Fibroblast of lung (primary cell): ENCODE data around the gene GJB4. TPM values are rescaled to one million over a fixed set of nuclear protein-coding genes. Genes with fewer than 3 reads are reported as not detected.

Experiments used
- DNase-seq, 2 donors: peaks; one replicate each; pipeline versions ENCODE4 v3.0.0 to v3.0.0-alpha.2; 2010; ENCODE audit warnings: low read depth in 2 of 2
- H2AFZ ChIP-seq: 2 replicates; pipeline ENCODE4 v1.5.1; 2012; ENCODE audit warnings: low read length, control low read depth, inconsistent platforms
- H3K27ac ChIP-seq: 2 replicates; pipeline ENCODE4 v1.5.1; 2011; ENCODE audit warnings: low read length, control low read depth; ENCODE audit not compliant: insufficient read depth
- H3K27me3 ChIP-seq: 2 replicates; pipeline ENCODE4 v1.5.1; 2011; ENCODE audit warnings: mild to moderate bottlenecking, low read length; ENCODE audit not compliant: control insufficient read depth, insufficient read depth
- H3K36me3 ChIP-seq: 2 replicates; pipeline ENCODE4 v1.5.1; 2011; ENCODE audit warnings: low read length; ENCODE audit not compliant: control insufficient read depth, insufficient read depth
- H3K4me1 ChIP-seq: 2 replicates; pipeline ENCODE4 v1.5.1; 2011; ENCODE audit warnings: low read length; ENCODE audit not compliant: control insufficient read depth, insufficient read depth; ENCODE audit errors: extremely low read depth
- H3K4me2 ChIP-seq: 2 replicates; pipeline ENCODE4 v1.5.1; 2011; ENCODE audit warnings: low read length, control low read depth; ENCODE audit not compliant: insufficient read depth; ENCODE audit errors: extremely low read depth
- H3K4me3 ChIP-seq, 4 experiments: fragments of 200-600 bp in 1 of 4; sonication (generic) in 1 of 4; replicated peaks in 1 of 4; 2 replicates each; pipeline ENCODE4 v1.5.1; 2011 to 2016; ENCODE audit warnings: low read length in 4 of 4, low read depth in 3 of 4, mild to moderate bottlenecking in 3 of 4, control low read depth in 2 of 4, inconsistent platforms in 1 of 4, mixed read lengths in 1 of 4; ENCODE audit not compliant: insufficient read depth in 1 of 4; ENCODE audit errors: control extremely low read depth in 1 of 4
- H3K79me2 ChIP-seq: 2 replicates; pipeline ENCODE4 v1.5.1; 2012; ENCODE audit warnings: mild to moderate bottlenecking, low read length, inconsistent platforms; ENCODE audit not compliant: control insufficient read depth, insufficient read depth
- H3K9ac ChIP-seq: 2 replicates; pipeline ENCODE4 v1.5.1; 2011; ENCODE audit warnings: mild to moderate bottlenecking, low read length, control low read depth; ENCODE audit not compliant: insufficient read depth
- H3K9me3 ChIP-seq: 2 replicates; pipeline ENCODE4 v1.5.1; 2012; ENCODE audit warnings: low read depth, low read length; ENCODE audit not compliant: control insufficient read depth, insufficient read depth
- H4K20me1 ChIP-seq: 2 replicates; pipeline ENCODE4 v1.5.1; 2011; ENCODE audit warnings: low read length; ENCODE audit not compliant: control insufficient read depth, insufficient read depth; ENCODE audit errors: extremely low read depth
- EZH2 ChIP-seq: IDR thresholded peaks from 2 replicates; pipeline ENCODE4 v1.5.1; 2012; ENCODE audit warnings: low read length, control low read depth, mild to moderate bottlenecking; ENCODE audit errors: missing control alignments
- polyA plus RNA-seq, 2 donors: library from polyadenylated mRNA; depleted of rRNA in 1 of 2; stranded (reverse) in 1 of 2; unstranded in 1 of 2; fragments of >200 nt; gene quantifications; 2 replicates each; pipeline ENCODE4 v1.2.1, GENCODE V29; 2011 to 2012; ENCODE audit warnings: missing spikeins in 1 of 2
- total RNA-seq: library from RNA; depleted of rRNA; stranded (reverse); fragments of >200 nt; gene quantifications from 2 replicates; pipeline ENCODE4 v1.2.1, GENCODE V29; 2014
- TF ChIP-seq, protein P1 (sequence below), 2 donors: IDR thresholded peaks in 1 of 2; conservative IDR thresholded peaks in 1 of 2; 1 replicate in 1 of 2; 2 replicates in 1 of 2; pipeline ENCODE4 v1.5.1; 2011 to 2012; ENCODE audit warnings: low read length in 2 of 2, control low read depth in 1 of 2, inconsistent platforms in 1 of 2, low read depth in 1 of 2, mild to moderate bottlenecking in 1 of 2

The GJB4 gene
- total and polyA plus RNA-seq, 2 donors (not counting 1 experiment from before 2014, with no cell fraction given) = not detected

DNA sequence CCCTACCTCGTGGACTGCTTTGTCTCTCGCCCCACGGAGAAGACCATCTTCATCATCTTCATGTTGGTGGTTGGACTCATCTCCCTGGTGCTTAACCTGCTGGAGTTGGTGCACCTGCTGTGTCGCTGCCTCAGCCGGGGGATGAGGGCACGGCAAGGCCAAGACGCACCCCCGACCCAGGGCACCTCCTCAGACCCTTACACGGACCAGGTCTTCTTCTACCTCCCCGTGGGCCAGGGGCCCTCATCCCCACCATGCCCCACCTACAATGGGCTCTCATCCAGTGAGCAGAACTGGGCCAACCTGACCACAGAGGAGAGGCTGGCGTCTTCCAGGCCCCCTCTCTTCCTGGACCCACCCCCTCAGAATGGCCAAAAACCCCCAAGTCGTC is 35.2 kb downstream of the GJB4 start:
- H3K4me2 ChIP-seq = no peak overlapping the region
- TF ChIP-seq EZH2 = no peak
- TF ChIP-seq, protein P1, sequence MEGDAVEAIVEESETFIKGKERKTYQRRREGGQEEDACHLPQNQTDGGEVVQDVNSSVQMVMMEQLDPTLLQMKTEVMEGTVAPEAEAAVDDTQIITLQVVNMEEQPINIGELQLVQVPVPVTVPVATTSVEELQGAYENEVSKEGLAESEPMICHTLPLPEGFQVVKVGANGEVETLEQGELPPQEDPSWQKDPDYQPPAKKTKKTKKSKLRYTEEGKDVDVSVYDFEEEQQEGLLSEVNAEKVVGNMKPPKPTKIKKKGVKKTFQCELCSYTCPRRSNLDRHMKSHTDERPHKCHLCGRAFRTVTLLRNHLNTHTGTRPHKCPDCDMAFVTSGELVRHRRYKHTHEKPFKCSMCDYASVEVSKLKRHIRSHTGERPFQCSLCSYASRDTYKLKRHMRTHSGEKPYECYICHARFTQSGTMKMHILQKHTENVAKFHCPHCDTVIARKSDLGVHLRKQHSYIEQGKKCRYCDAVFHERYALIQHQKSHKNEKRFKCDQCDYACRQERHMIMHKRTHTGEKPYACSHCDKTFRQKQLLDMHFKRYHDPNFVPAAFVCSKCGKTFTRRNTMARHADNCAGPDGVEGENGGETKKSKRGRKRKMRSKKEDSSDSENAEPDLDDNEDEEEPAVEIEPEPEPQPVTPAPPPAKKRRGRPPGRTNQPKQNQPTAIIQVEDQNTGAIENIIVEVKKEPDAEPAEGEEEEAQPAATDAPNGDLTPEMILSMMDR (conservative IDR thresholded peaks at IDR 0.05 in 1 of 2, IDR thresholded peaks at IDR 0.05 in 1 of 2; ENCODE audit: low read depth in 1 of 2, low read length in 2 of 2) = no peak
- H3K36me3 ChIP-seq = no peaks in the 10 kb centered on the region
- H3K4me3 ChIP-seq = no peak overlapping the region
- no peak overlapping the region for H3K27ac ChIP-seq
- no peak overlapping the region for H2AFZ ChIP-seq
- H3K9ac ChIP-seq = no peak overlapping the region
- no peaks in the 10 kb centered on the region for H4K20me1 ChIP-seq
- H3K9me3 ChIP-seq = no peaks in the 10 kb centered on the region
- DNase-seq = no peak
- H3K79me2 ChIP-seq = no peaks in the 10 kb centered on the region
- H3K4me1 ChIP-seq = no peaks in the 10 kb centered on the region
- peaks cover 22% of the 10 kb centered on the region for H3K27me3 ChIP-seq

DNA sequence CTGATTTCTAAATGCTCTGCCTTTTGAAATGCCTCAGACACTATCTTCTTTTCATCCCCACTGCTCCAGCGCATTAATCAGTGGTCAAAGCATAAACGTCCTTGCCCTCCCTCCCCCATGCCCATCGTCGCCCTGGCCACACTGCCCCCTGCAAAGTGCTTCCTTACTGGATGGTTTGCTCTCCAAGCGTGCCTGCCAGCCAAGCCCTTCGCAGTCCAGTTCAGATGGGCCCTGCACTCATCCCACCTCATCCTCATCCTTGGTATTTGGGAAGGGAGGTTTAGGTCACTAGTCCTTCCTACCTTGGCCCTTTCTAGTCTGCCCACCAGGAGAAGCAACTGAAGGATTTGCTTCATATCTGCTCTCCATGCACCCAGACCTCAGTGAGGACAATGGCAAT is 36.4 kb downstream of the GJB4 start:
- DNase-seq = no peak
- Histone ChIP-seq H2AFZ (no peak overlapping the region), H3K9me3 (no peaks in the 10 kb centered on the region), H3K9ac (no peak overlapping the region), H3K4me2 (no peak overlapping the region), H3K36me3 (no peaks in the 10 kb centered on the region), H3K4me3 (no peak overlapping the region), H3K79me2 (no peaks in the 10 kb centered on the region), H3K27ac (no peak overlapping the region), H3K4me1 (no peaks in the 10 kb centered on the region), H3K27me3 (peaks cover 22% of the 10 kb centered on the region), H4K20me1 (no peaks in the 10 kb centered on the region)
- TF ChIP-seq, protein P1 (conservative IDR thresholded peaks at IDR 0.05 in 1 of 2, IDR thresholded peaks at IDR 0.05 in 1 of 2; ENCODE audit: low read depth in 1 of 2, low read length in 2 of 2) = no peak
- TF ChIP-seq EZH2 = no peak

DNA sequence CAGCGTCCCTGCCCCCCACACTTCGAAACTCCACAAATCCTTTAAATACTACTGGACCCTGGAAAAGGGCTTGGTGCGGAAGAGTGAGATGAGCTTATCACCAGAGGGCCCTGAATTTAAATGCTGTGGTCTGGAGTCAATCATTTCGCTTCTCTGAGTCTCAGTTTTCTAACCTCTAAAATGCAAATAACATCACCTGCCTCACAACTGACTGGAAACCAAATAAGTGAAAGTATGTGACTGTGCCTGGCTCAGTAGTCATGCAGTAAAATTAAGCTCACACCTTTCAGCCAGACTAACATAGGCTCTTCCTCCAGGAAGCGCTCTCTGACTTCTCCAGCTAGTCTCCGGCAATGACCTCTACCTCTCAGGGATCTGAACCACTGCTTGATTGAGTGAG is 37.5 kb downstream of the GJB4 start:
- Histone ChIP-seq H3K27ac (no peak overlapping the region), H3K4me3 (no peak overlapping the region), H3K79me2 (no peaks in the 10 kb centered on the region), H3K36me3 (no peaks in the 10 kb centered on the region), H3K9me3 (no peaks in the 10 kb centered on the region), H3K9ac (no peak overlapping the region), H2AFZ (no peak overlapping the region), H3K4me1 (no peaks in the 10 kb centered on the region), H3K27me3 (peaks cover 18% of the 10 kb centered on the region), H4K20me1 (no peaks in the 10 kb centered on the region), H3K4me2 (no peak overlapping the region)
- DNase-seq = no peak
- no peak for TF ChIP-seq EZH2
- TF ChIP-seq, protein P1 (conservative IDR thresholded peaks at IDR 0.05 in 1 of 2, IDR thresholded peaks at IDR 0.05 in 1 of 2; ENCODE audit: low read depth in 1 of 2, low read length in 2 of 2) = no peak
